ENCODE measurements around the gene HSPA12B.
A peak's percentile ranks its signal among the peaks of the same experiment; 100 is the strongest.

HSPA12B gene

GRCh38 chr20:3785240-3786125, 53.0 kb downstream of the HSPA12B start:
- no peak for TF ChIP-seq EZH2phosphoT487 (IDR thresholded peaks at IDR 0.05; ENCODE audit: borderline replicate concordance, low read length)
- TF ChIP-seq CTCF (IDR thresholded peaks at IDR 0.05; ENCODE audit: low read depth, low read length, poor library complexity, severe bottlenecking), result no peak
- H3K27me3 ChIP-seq (ENCODE audit: control insufficient read depth, low read length), result no peaks in the 10 kb centered on the region
- no peaks in the 10 kb centered on the region for H3K9me3 ChIP-seq (ENCODE audit: control insufficient read depth, insufficient read depth, low read length)
- peaks cover 9% of the 10 kb centered on the region; the same call in 1 of the 2 replicates for H4K20me1 ChIP-seq (ENCODE audit: control insufficient read depth, insufficient read depth, low read depth, low read length)
- H3K4me1 ChIP-seq (ENCODE audit: control insufficient read depth, low read length), result peaks cover 53% of the 10 kb centered on the region
- H3F3A ChIP-seq (ENCODE audit: control insufficient read depth, insufficient read depth), result peaks cover 7% of the 10 kb centered on the region; the same call in 1 of the 2 replicates
- no peaks in the 10 kb centered on the region for H3K9me2 ChIP-seq (replicated peaks; ENCODE audit: control insufficient read depth, low read length)
- H3K79me2 ChIP-seq (ENCODE audit: control insufficient read depth, low read length), result peaks cover 40% of the 10 kb centered on the region
- no peak overlapping the region for H3K27ac ChIP-seq (ENCODE audit: low read depth, low read length)
- peak overlapping the region; percentile 88 for H3K4me3 ChIP-seq (ENCODE audit: low read length)
- H3K36me3 ChIP-seq (ENCODE audit: control insufficient read depth, low read length), result peaks cover 21% of the 10 kb centered on the region
- peak overlapping the region; percentile 91 for H3K4me2 ChIP-seq (ENCODE audit: low read length)

GRCh38 chr20:3786126-3786484, 53.6 kb downstream of the HSPA12B start:
- Histone ChIP-seq H3K4me3 (ENCODE audit: low read length) (peak overlapping the region; percentile 88), H3K79me2 (ENCODE audit: control insufficient read depth, low read length) (peaks cover 40% of the 10 kb centered on the region), H3K9me3 (ENCODE audit: control insufficient read depth, insufficient read depth, low read length) (no peaks in the 10 kb centered on the region), H3K9me2 (replicated peaks; ENCODE audit: control insufficient read depth, low read length) (no peaks in the 10 kb centered on the region), H4K20me1 (ENCODE audit: control insufficient read depth, insufficient read depth, low read depth, low read length) (peaks cover 9% of the 10 kb centered on the region; the same call in 1 of the 2 replicates), H3K36me3 (ENCODE audit: control insufficient read depth, low read length) (peaks cover 21% of the 10 kb centered on the region), H3K27ac (ENCODE audit: low read depth, low read length) (no peak overlapping the region), H3F3A (ENCODE audit: control insufficient read depth, insufficient read depth) (peaks cover 10% of the 10 kb centered on the region), H3K4me2 (ENCODE audit: low read length) (peak overlapping the region; percentile 91), H3K27me3 (ENCODE audit: control insufficient read depth, low read length) (no peaks in the 10 kb centered on the region), H3K4me1 (ENCODE audit: control insufficient read depth, low read length) (peaks cover 47% of the 10 kb centered on the region)
- TF ChIP-seq CTCF (IDR thresholded peaks at IDR 0.05; ENCODE audit: low read depth, low read length, poor library complexity, severe bottlenecking) (no peak), EZH2phosphoT487 (IDR thresholded peaks at IDR 0.05; ENCODE audit: borderline replicate concordance, low read length) (no peak)

GRCh38 chr20:3786665-3787323, 54.3 kb downstream of the HSPA12B start, which contains the start of gene CENPB:
TSS of gene CENPB (minus strand) at chr20:3786740. CDS start at chr20:3786483, 257 bp downstream.
- Histone ChIP-seq H3F3A (ENCODE audit: control insufficient read depth, insufficient read depth) (peaks cover 10% of the 10 kb centered on the region), H3K4me3 (ENCODE audit: low read length) (peak within 1 kb of the TSS; percentile 88), H3K4me2 (ENCODE audit: low read length) (peak within 1 kb of the TSS; percentile 97), H3K79me2 (ENCODE audit: control insufficient read depth, low read length) (peaks cover 40% of the 10 kb centered on the region), H4K20me1 (ENCODE audit: control insufficient read depth, insufficient read depth, low read depth, low read length) (peaks cover 9% of the 10 kb centered on the region; the same call in 1 of the 2 replicates), H3K4me1 (ENCODE audit: control insufficient read depth, low read length) (peaks cover 41% of the 10 kb centered on the region), H3K9me2 (replicated peaks; ENCODE audit: control insufficient read depth, low read length) (no peaks in the 10 kb centered on the region), H3K9me3 (ENCODE audit: control insufficient read depth, insufficient read depth, low read length) (no peaks in the 10 kb centered on the region), H3K36me3 (ENCODE audit: control insufficient read depth, low read length) (peaks cover 21% of the 10 kb centered on the region), H3K27me3 (ENCODE audit: control insufficient read depth, low read length) (no peaks in the 10 kb centered on the region), H3K27ac (ENCODE audit: low read depth, low read length) (no peak within 1 kb of the TSS)
- TF ChIP-seq EZH2phosphoT487 (IDR thresholded peaks at IDR 0.05; ENCODE audit: borderline replicate concordance, low read length) (no peak), CTCF (IDR thresholded peaks at IDR 0.05; ENCODE audit: low read depth, low read length, poor library complexity, severe bottlenecking) (peak; percentile 59)
